Measurements from ENCODE around the gene SOCS3. TPM values are rescaled to one million over a fixed set of nuclear protein-coding genes. Genes with fewer than 3 reads are reported as not detected.

SOCS3 gene
- total and polyA plus RNA-seq, 10 of the 15 experiments (the other 5 are each of a cell fraction or from before 2014, with no cell fraction given): 0.05 to 3.9 (median 1.0) TPM

- TF ChIP-seq MTA3 (IDR thresholded peaks at IDR 0.05; ENCODE audit: borderline replicate concordance, low read length) (no peak), TARDBP (IDR thresholded peaks at IDR 0.05; ENCODE audit: borderline replicate concordance) (no peak)
Observed at GRCh38 chr17:78368348-78368747, 8.5 kb upstream of the SOCS3 start (continued).

GRCh38 chr17:78367193-78367592 lies 7.3 kb upstream of the SOCS3 start:
- no peaks in the 10 kb centered on the region for H3K79me2 ChIP-seq (ENCODE audit: control insufficient read depth, insufficient read depth, low read length)
- no peak for ATAC-seq
- H3K27me3 ChIP-seq (replicated peaks in 1 of 2; ENCODE audit: control insufficient read depth in 2 of 2, insufficient read depth in 2 of 2, low read length in 1 of 2): 0 out of 4 replicates have a peak, but pooled peaks cover 0 to 2% of the 10 kb centered on the region in 2 experiments
- peaks cover 22% of the 10 kb centered on the region for H3K4me1 ChIP-seq (ENCODE audit: control insufficient read depth, insufficient read depth, low read length)
- no peak overlapping the region for H3K4me2 ChIP-seq (ENCODE audit: control insufficient read depth, insufficient read depth)
- in situ Hi-C loops (cut with MboI): no loop called here
- H3K36me3 ChIP-seq (ENCODE audit: control insufficient read depth in 2 of 2, insufficient read depth in 2 of 2, low read length in 1 of 2): no peaks in the 10 kb centered on the region
- no peak for DNase-seq (ENCODE audit: low read depth, low spot score)
- H3K4me3 ChIP-seq: no peak overlapping the region
- no peak overlapping the region for H2AFZ ChIP-seq (ENCODE audit: control insufficient read depth, low read depth, low read length)
- 60% methylated on average over 5 of the region's 5 CpGs for WGBS (ENCODE audit: insufficient coverage, insufficient replicate concordance, low lambda C conversion rate, missing lambda C conversion rate)
- no peak overlapping the region for H3K9ac ChIP-seq (ENCODE audit: control insufficient read depth, insufficient read depth, low read length)
- ChIA-PET RAD21 (ENCODE audit: unreplicated experiment) (interaction anchor here (0.9 to 1.6 kb wide), 5 partner anchors 10 to 348 kb away, joined by 3 to 7 read pairs (median 3); no protein-coding TSS in a partner anchor), POLR2A (interaction anchor here (1.1 to 1.6 kb wide), 2 partner anchors 10 to 11 kb away, joined by 3 to 13 read pairs; no protein-coding TSS in a partner anchor), CTCF (interaction anchor here (0.7 to 1.0 kb wide), 2 partner anchors 20 to 25 kb away, joined by 3 read pairs; no protein-coding TSS in a partner anchor), SMC1A (ENCODE audit: uncharacterized antibody, unreplicated experiment) (interaction anchor here (0.6 kb wide), 1 partner anchor 313 kb away, joined by 3 read pairs; no protein-coding TSS in a partner anchor)
- BruUV-seq (replicated peaks): no TSS peak
- no peaks in the 10 kb centered on the region for H3K9me3 ChIP-seq (replicated peaks; ENCODE audit: control insufficient read depth, insufficient read depth, low read length)
- H3K27ac ChIP-seq (ENCODE audit: control insufficient read depth, insufficient read depth): no peak overlapping the region
- intact Hi-C loops (cut with micrococcal nuclease; ENCODE audit: unreplicated experiment): no loop called here
- no peaks in the 10 kb centered on the region for H4K20me1 ChIP-seq (ENCODE audit: control insufficient read depth, insufficient read depth)
- no peak for FAIRE-seq
- TF ChIP-seq IRF5 (IDR thresholded peaks at IDR 0.05; ENCODE audit: borderline replicate concordance): no peak
- TF ChIP-seq HSF1 (IDR thresholded peaks at IDR 0.05; ENCODE audit: low read depth, low read length): no peak
- TF ChIP-seq MYB (IDR thresholded peaks at IDR 0.05; ENCODE audit: borderline replicate concordance, low read depth, low read length): no peak
- TF ChIP-seq NR2F1 (conservative IDR thresholded peaks at IDR 0.05): no peak
- TF ChIP-seq MLLT1 (IDR thresholded peaks at IDR 0.05): no peak
- TF ChIP-seq SIN3A (IDR thresholded peaks at IDR 0.05; ENCODE audit: low read depth, low read length): no peak
- TF ChIP-seq NR2C1 (IDR thresholded peaks at IDR 0.05): no peak
- TF ChIP-seq E2F4 (IDR thresholded peaks at IDR 0.05; ENCODE audit: low read depth, low read length): no peak
- TF ChIP-seq ZNF274 (IDR thresholded peaks at IDR 0.05; ENCODE audit: insufficient read depth, insufficient read length): no peak
- TF ChIP-seq SMARCA5 (IDR thresholded peaks at IDR 0.05): no peak
- no peak for TF ChIP-seq BCL11A (IDR thresholded peaks at IDR 0.05; ENCODE audit: low read depth, low read length)
- no peak for TF ChIP-seq ZNF217 (IDR thresholded peaks at IDR 0.05)
- no peak for TF ChIP-seq CEBPB (IDR thresholded peaks at IDR 0.05; ENCODE audit: borderline replicate concordance in 1 of 2, low read depth in 2 of 2, low read length in 2 of 2)
- TF ChIP-seq RELB (IDR thresholded peaks at IDR 0.05; ENCODE audit: low read depth): no peak
